ENCODE measurements around the gene FRMPD4. TPM values are rescaled to one million over a fixed set of nuclear protein-coding genes. Genes with fewer than 3 reads are reported as not detected.

FRMPD4 gene
- total RNA-seq, 4 donors from 2014 or later = not detected

DNA sequence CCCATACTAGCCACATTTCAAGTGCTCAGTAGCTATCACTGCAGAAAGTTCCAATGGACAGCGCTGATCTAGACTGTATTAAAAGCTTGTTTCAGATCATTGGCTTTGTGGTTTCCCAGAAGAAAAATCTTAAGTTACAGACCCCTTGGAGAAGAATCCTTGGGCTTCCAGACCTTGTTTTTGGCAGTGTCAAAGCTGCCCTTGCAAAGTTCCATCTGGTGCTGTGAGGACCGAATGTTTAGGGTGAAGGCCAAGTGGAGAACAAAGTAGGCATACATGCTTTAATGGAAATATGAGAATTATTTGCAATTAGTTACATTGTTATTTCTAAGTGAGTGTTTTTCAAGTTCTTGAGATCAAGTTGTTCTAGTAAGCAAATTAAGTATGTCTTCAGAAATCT is 144.7 kb downstream of the FRMPD4 start:
- no peaks in the 10 kb centered on the region for H3K36me3 ChIP-seq
- H3K9me3 ChIP-seq = no peaks in the 10 kb centered on the region
- DNase-seq = no peak
- no peak overlapping the region for H3K4me3 ChIP-seq (replicated peaks in 1 of 3)
- H3K27ac ChIP-seq = no peak overlapping the region
- 79 to 97% methylated on average over 2 of the region's 2 CpGs for WGBS, 2 donors
- H3K27me3 ChIP-seq = no peaks in the 10 kb centered on the region
- no peaks in the 10 kb centered on the region for H3K4me1 ChIP-seq
- TF ChIP-seq POLR2A (IDR thresholded peaks at IDR 0.05) = no peak
- TF ChIP-seq, protein P1, sequence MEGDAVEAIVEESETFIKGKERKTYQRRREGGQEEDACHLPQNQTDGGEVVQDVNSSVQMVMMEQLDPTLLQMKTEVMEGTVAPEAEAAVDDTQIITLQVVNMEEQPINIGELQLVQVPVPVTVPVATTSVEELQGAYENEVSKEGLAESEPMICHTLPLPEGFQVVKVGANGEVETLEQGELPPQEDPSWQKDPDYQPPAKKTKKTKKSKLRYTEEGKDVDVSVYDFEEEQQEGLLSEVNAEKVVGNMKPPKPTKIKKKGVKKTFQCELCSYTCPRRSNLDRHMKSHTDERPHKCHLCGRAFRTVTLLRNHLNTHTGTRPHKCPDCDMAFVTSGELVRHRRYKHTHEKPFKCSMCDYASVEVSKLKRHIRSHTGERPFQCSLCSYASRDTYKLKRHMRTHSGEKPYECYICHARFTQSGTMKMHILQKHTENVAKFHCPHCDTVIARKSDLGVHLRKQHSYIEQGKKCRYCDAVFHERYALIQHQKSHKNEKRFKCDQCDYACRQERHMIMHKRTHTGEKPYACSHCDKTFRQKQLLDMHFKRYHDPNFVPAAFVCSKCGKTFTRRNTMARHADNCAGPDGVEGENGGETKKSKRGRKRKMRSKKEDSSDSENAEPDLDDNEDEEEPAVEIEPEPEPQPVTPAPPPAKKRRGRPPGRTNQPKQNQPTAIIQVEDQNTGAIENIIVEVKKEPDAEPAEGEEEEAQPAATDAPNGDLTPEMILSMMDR (IDR thresholded peaks at IDR 0.05) = no peak
- intact Hi-C loops (cut with DNase I) = no loop called here

DNA sequence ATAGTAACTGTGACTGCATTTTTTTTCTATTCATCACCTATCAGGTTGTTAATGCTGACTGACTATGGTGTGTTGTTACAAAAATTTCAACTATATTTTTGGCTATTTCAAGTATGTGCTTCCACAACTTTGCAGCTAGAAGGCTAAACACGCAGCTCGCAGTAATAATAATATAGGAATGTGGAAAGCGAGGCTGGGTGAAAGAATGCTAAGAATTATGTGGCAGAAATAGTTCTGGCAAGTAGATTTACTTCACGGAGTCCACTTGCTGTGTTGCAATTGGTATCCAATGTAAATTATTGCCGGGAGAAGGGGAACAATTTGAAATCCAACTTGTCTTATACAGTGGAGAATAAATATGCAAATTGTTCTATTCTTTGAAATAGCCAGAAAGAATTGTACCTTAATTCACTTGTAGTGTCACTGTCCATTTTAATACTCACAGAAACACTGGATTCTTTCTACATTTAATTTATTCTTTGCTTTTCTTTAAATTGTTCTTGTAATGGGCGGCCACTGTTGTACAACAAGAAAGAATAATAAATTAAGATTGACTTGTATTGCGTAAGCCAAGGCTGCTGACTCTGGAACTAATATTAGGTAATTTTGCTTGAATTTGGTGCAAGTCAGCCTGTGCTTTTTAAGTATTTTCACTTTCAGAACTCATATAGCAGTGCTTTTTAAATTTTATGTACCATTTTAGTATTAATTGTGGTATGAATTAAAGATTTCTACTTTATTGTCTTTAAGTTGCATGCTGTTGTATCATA is 154.9 kb downstream of the FRMPD4 start:
- H3K4me1 ChIP-seq = no peaks in the 10 kb centered on the region
- H3K36me3 ChIP-seq = no peaks in the 10 kb centered on the region
- WGBS, 2 donors = 63 to 65% methylated on average over 7 of the region's 7 CpGs
- H3K27me3 ChIP-seq = no peaks in the 10 kb centered on the region
- H3K4me3 ChIP-seq (replicated peaks in 1 of 3) = no peak overlapping the region
- no peak overlapping the region for H3K27ac ChIP-seq
- no peaks in the 10 kb centered on the region for H3K9me3 ChIP-seq
- intact Hi-C loops (cut with DNase I) = no loop called here
- TF ChIP-seq, protein P1 (IDR thresholded peaks at IDR 0.05) = no peak
- no peak for TF ChIP-seq POLR2A (IDR thresholded peaks at IDR 0.05)
- DNase-seq = no peak

DNA sequence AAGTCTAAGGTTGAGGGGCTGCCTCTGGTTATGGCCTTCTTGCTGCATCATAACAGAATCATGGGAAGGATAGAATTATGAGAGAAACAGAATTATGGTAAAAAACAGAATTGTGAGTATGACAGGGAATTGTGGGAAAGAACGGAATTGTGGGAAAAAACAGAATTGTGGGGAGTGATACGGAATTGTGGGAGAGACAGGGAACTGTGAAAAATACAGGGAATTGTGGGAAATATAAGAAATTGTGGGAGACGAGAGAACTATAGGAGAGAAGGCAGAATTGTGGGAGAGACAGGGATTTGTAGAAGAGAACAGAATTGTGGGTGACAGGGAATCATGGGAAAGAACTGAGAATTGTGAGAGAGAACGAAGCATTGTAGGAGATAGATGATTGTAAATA is 159.1 kb downstream of the FRMPD4 start:
- no peak for DNase-seq
- H3K9me3 ChIP-seq = no peaks in the 10 kb centered on the region
- TF ChIP-seq, protein P1 (IDR thresholded peaks at IDR 0.05) = no peak
- no peaks in the 10 kb centered on the region for H3K4me1 ChIP-seq
- intact Hi-C loops (cut with DNase I) = no loop called here
- H3K27ac ChIP-seq = no peak overlapping the region
- no peak overlapping the region for H3K4me3 ChIP-seq (replicated peaks in 1 of 3)
- no peaks in the 10 kb centered on the region for H3K27me3 ChIP-seq
- WGBS, 2 donors = 91% methylated on average over 4 of the region's 4 CpGs
- no peaks in the 10 kb centered on the region for H3K36me3 ChIP-seq

DNA sequence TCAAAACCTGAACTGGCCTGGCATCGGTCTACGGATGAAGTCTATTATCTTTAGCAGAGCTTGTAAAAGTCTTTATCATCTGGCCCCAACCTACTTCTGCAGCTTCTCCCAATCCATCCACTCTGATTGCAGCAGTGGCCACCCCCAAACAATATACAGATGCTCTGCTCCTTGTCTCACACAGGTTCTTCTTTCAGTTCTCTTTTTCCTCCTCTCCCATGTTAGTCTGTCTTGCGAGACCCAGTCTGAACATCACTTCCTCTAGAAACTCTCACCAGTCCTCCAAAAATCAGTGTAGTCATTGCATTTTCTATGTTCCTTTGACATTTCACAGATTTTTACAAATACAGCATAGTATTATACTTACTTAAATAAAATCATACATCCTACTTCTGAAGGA is 163.0 kb downstream of the FRMPD4 start:
- no peak for DNase-seq
- no peaks in the 10 kb centered on the region for H3K4me1 ChIP-seq
- TF ChIP-seq, protein P1 (IDR thresholded peaks at IDR 0.05) = no peak
- TF ChIP-seq POLR2A (IDR thresholded peaks at IDR 0.05) = no peak
- H3K4me3 ChIP-seq (replicated peaks in 1 of 3) = no peak overlapping the region
- no peaks in the 10 kb centered on the region for H3K36me3 ChIP-seq
- H3K27ac ChIP-seq = no peak overlapping the region
- 92 to 98% methylated on average over 3 of the region's 3 CpGs for WGBS, 2 donors
- H3K27me3 ChIP-seq = no peaks in the 10 kb centered on the region
- intact Hi-C loops (cut with DNase I) = no loop called here
- no peaks in the 10 kb centered on the region for H3K9me3 ChIP-seq

DNA sequence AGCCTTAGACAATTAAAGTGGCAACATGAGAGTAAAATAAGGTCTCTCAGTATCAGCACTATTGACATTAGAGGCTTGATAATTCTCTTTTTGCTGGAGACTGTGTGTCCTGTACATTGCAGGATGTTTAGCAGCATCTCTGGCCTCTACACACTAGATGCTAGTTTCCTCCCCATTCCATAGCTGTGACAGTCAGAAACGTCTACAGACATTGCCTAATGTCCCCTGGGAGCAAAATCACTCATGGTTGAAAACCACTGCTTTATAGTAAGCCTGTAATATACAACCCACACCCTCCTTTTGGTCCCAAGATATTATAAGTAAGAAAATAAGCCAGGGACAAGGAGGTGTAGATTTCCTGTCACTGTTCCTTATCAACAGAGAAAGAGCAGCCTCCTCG is 166.0 kb downstream of the FRMPD4 start:
- Histone ChIP-seq H3K27ac (no peak overlapping the region), H3K4me3 (replicated peaks in 1 of 3) (no peak overlapping the region), H3K27me3 (no peaks in the 10 kb centered on the region), H3K4me1 (no peaks in the 10 kb centered on the region), H3K36me3 (no peaks in the 10 kb centered on the region), H3K9me3 (no peaks in the 10 kb centered on the region)
- TF ChIP-seq POLR2A (IDR thresholded peaks at IDR 0.05) = no peak
- TF ChIP-seq, protein P1 (IDR thresholded peaks at IDR 0.05) = no peak
- intact Hi-C loops (cut with DNase I) = no loop called here
- 54 to 68% methylated on average over 2 of the region's 2 CpGs for WGBS, 2 donors
- DNase-seq = no peak
